OCI-LY3 (cell line): ENCODE results near the gene TNFRSF21.

Source experiments
- H2AFZ ChIP-seq: fragments of 200-600, 300-600 bp; shearing (Covaris generic); 2 replicates; pipeline ENCODE4 v1.6.0; 2014; ENCODE audit warnings: antibody characterized with exemption, low read depth, low read length
- H3K27ac ChIP-seq: fragments of 200-600, 300-600 bp; sonication (generic); 2 replicates; pipeline ENCODE4 v1.5.1; 2014; ENCODE audit warnings: mild to moderate bottlenecking, low read length, moderate library complexity, mixed read lengths
- H3K27me3 ChIP-seq: fragments of 200-600, 300-600 bp; sonication (generic); 2 replicates; pipeline ENCODE4 v1.6.1; 2014; ENCODE audit warnings: low read depth, low read length, mixed read lengths
- H3K36me3 ChIP-seq: fragments of 200-600, 300-600 bp; sonication (generic); replicated peaks from 2 replicates; pipeline ENCODE3; 2014; ENCODE audit warnings: low read depth, low read length, mixed read lengths
- H3K4me1 ChIP-seq: fragments of 300-600, 200-600 bp; sonication (generic); 2 replicates; pipeline ENCODE4 v1.6.1; 2014; ENCODE audit warnings: low read length, mixed read lengths
- H3K4me2 ChIP-seq: fragments of 200-600, 300-600 bp; sonication (generic); 2 replicates; pipeline ENCODE4 v1.6.1; 2014; ENCODE audit warnings: low read length, mixed read lengths
- H3K4me3 ChIP-seq: fragments of 300-600, 200-600 bp; sonication (generic); 2 replicates; pipeline ENCODE4 v1.5.1; 2014; ENCODE audit warnings: antibody characterized with exemption, mild to moderate bottlenecking, low read length, moderate library complexity
- H3K79me2 ChIP-seq: fragments of 300-600, 200-600 bp; shearing (Covaris generic); 2 replicates; pipeline ENCODE4 v1.6.1; 2014; ENCODE audit warnings: mild to moderate bottlenecking, low read length, mixed read lengths
- H3K9ac ChIP-seq: fragments of 300-600, 200-600 bp; shearing (Covaris generic); 2 replicates; pipeline ENCODE4 v1.6.0; 2014; ENCODE audit warnings: mild to moderate bottlenecking, low read length, moderate library complexity
- H3K9me3 ChIP-seq: fragments of 200-600, 300-600 bp; shearing (Covaris generic); 2 replicates; pipeline ENCODE4 v1.6.1; 2014; ENCODE audit warnings: low read length, mixed read lengths; ENCODE audit not compliant: insufficient read depth
- H4K20me1 ChIP-seq: fragments of 200-600, 300-600 bp; sonication (generic); 2 replicates; pipeline ENCODE4 v1.6.1; 2016; ENCODE audit warnings: low read length, mixed read lengths; ENCODE audit not compliant: insufficient read depth
- EZH2phosphoT487 ChIP-seq: fragments of 200-600 bp; shearing (Covaris generic); IDR thresholded peaks from 2 replicates; pipeline ENCODE4 v1.6.1; 2018; ENCODE audit warnings: antibody characterized with exemption, mixed run types, low read depth
- TF ChIP-seq, protein P1 (sequence below): fragments of 200-600, 300-600 bp; sonication (generic); IDR thresholded peaks from 2 replicates; pipeline ENCODE4 v1.5.1; 2014; ENCODE audit warnings: antibody characterized with exemption, low read length, low read depth

The TNFRSF21 gene

DNA sequence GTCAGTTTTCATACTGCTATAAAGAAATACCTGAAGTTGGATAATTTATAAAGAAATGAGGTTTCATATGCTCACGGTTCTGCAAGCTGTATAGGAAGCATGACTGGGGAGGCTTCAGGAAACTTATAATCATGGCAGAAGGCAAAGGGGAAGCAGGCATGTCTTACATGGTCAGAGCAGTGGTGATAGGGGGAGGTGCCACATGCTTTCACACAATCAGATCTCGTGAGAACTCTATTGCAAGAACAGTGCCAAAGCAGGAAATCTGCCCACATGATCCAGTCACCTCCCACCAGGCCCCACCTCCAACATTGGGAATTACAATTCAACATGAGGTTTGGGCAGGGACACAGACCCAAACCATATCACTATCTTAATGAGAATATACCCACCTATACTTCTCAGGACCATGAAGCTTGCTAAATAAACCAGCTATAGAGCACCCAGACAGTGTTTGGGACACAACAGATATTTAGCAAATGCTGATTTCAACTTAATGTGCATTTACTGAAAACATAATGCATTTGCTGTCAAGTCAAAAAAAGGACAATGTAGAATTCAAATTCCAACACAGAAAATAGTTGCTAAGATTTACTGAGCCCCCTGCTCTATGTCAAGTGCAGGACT, 63.8 kb downstream of the TNFRSF21 start:
- Histone ChIP-seq H3K36me3 (no peaks in the 10 kb centered on the region), H3K9ac (no peak overlapping the region), H3K79me2 (peaks cover 6% of the 10 kb centered on the region), H4K20me1 (no peaks in the 10 kb centered on the region), H3K27me3 (no peaks in the 10 kb centered on the region), H2AFZ (no peak overlapping the region), H3K4me2 (peak overlapping the region; percentile 61), H3K9me3 (no peaks in the 10 kb centered on the region), H3K27ac (peak overlapping the region; percentile 24), H3K4me1 (peaks cover 48% of the 10 kb centered on the region), H3K4me3 (no peak overlapping the region)
- TF ChIP-seq, protein P1, sequence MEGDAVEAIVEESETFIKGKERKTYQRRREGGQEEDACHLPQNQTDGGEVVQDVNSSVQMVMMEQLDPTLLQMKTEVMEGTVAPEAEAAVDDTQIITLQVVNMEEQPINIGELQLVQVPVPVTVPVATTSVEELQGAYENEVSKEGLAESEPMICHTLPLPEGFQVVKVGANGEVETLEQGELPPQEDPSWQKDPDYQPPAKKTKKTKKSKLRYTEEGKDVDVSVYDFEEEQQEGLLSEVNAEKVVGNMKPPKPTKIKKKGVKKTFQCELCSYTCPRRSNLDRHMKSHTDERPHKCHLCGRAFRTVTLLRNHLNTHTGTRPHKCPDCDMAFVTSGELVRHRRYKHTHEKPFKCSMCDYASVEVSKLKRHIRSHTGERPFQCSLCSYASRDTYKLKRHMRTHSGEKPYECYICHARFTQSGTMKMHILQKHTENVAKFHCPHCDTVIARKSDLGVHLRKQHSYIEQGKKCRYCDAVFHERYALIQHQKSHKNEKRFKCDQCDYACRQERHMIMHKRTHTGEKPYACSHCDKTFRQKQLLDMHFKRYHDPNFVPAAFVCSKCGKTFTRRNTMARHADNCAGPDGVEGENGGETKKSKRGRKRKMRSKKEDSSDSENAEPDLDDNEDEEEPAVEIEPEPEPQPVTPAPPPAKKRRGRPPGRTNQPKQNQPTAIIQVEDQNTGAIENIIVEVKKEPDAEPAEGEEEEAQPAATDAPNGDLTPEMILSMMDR: no peak
- no peak for TF ChIP-seq EZH2phosphoT487

- peaks cover 40% of the 10 kb centered on the region for H3K4me1 ChIP-seq
- H3K79me2 ChIP-seq: peaks cover 6% of the 10 kb centered on the region
- H3K36me3 ChIP-seq: no peaks in the 10 kb centered on the region
- no peak for TF ChIP-seq EZH2phosphoT487
- TF ChIP-seq, protein P1: no peak
- H2AFZ ChIP-seq: peak overlapping the region; percentile 44
- no peaks in the 10 kb centered on the region for H4K20me1 ChIP-seq
- H3K27me3 ChIP-seq: no peaks in the 10 kb centered on the region
- peak overlapping the region; percentile 54 for H3K9ac ChIP-seq
- peak overlapping the region; percentile 43 for H3K27ac ChIP-seq
- H3K4me2 ChIP-seq: peak overlapping the region; percentile 85
- H3K4me3 ChIP-seq: peak overlapping the region; percentile 64
- H3K9me3 ChIP-seq: no peaks in the 10 kb centered on the region
These were observed 67.0 kb downstream of the TNFRSF21 start for GRCh38 chr6:47242483-47243386.

DNA sequence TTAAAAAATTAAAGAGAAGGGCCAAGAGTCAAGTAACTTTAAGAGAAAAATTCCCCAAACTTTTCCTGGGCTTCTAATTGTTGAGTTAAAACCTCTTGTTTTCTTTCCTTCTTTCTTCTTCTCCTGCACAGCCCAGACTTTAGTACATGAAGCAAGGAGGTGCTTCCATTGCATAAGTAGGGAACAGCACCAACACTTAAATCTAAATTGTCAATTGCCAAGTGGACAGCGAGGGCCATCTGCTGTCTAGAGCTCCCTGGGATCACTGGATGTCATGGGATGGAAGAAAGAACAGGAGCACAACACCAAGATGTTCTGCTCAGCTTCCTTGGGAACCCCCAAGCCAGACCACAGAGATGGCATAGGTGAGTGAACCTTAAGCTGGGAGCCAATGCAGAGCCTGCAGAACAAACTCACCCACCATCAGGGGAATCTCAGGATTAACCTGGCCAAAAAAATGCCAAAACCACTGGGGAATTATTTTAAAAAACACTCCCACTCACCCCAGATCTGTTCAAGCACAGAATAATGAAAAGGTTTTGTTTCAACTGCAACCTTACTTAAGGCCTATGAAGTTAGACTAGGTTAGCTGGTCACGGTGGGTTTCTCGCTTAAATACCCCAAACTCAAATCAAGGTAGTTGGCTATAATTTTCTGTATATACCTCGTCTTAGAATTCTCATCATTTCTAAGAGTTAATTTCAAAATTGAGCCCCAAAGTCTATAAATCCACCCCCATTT, 67.8 kb downstream of the TNFRSF21 start:
- peaks cover 6% of the 10 kb centered on the region for H3K79me2 ChIP-seq
- peak overlapping the region; percentile 64 for H3K4me3 ChIP-seq
- H3K36me3 ChIP-seq: no peaks in the 10 kb centered on the region
- H3K27ac ChIP-seq: peak overlapping the region; percentile 39
- TF ChIP-seq, protein P1: no peak
- TF ChIP-seq EZH2phosphoT487: no peak
- peaks cover 36% of the 10 kb centered on the region for H3K4me1 ChIP-seq
- H3K9ac ChIP-seq: peak overlapping the region; percentile 54
- H2AFZ ChIP-seq: peak overlapping the region; percentile 44
- no peaks in the 10 kb centered on the region for H3K9me3 ChIP-seq
- H3K27me3 ChIP-seq: no peaks in the 10 kb centered on the region
- peak overlapping the region; percentile 85 for H3K4me2 ChIP-seq
- H4K20me1 ChIP-seq: no peaks in the 10 kb centered on the region
